Pancreas (tissue), 10 donors: Measurements from ENCODE around the gene KIAA0753. TPM values are rescaled to one million over a fixed set of nuclear protein-coding genes. Genes with fewer than 3 reads are reported as not detected.

Source experiments
- ATAC-seq, 4 donors: fragments of 200-7000 bp; cut with Tn5 transposase; one replicate each; pipeline versions ENCODE4 v1.8.0 to v1.9.1; 2020; ENCODE audit warnings: mild to moderate bottlenecking in 4 of 4, moderate library complexity in 4 of 4
- DNase-seq, 6 donors: peaks; one replicate each; pipeline ENCODE4 v3.0.0-alpha.2; 2020
- FAIRE-seq: peaks from 2 replicates; lab custom pipeline; 2012; peaks lifted over from hg19 to GRCh38; lab: Jason Lieb, UNC
- H3K27ac ChIP-seq, 4 donors: fragments of 200-600 bp; sonication (generic); 1 replicate in 3 of 4; 2 replicates in 1 of 4; pipeline versions ENCODE4 v1.5.0 to v1.8.0; 2020
- H3K27me3 ChIP-seq, 4 donors: fragments of 200-600 bp; one replicate each; pipeline ENCODE4 v1.8.0; 2021
- H3K36me3 ChIP-seq, 3 donors: fragments of 200-600 bp; sonication (generic) in 1 of 3; one replicate each; pipeline versions ENCODE4 v1.5.0 to v1.8.0; 2020 to 2021
- H3K4me1 ChIP-seq, 3 donors: fragments of 200-600 bp; one replicate each; pipeline ENCODE4 v1.8.0; 2021
- H3K4me3 ChIP-seq, 4 donors: fragments of 200-600 bp; sonication (generic) in 2 of 4; one replicate each; pipeline versions ENCODE4 v1.5.0 to v1.8.0; 2020 to 2021
- H3K9me3 ChIP-seq, 4 donors: fragments of 200-600 bp; one replicate each; pipeline ENCODE4 v1.8.0; 2021
- WGBS, 2 donors: extraction: QIAGEN DNeasy Blood & Tissue Kit; methylation state at CpG; one replicate each; pipeline ENCODE4 v1.1.7; 2013; 5-methylcytosine and 5-hydroxymethylcytosine counted together
- intact Hi-C, 3 donors: fragments of 100-400 bp; cut with DNase I; formaldehyde crosslinking; loops; one replicate each; pipeline versions ENCODE4 v1.11.1 to v1.14.2; 2022
- polyA plus RNA-seq, 2 donors: library from polyadenylated mRNA; stranded (reverse); fragments of 200-250 nt; gene quantifications; one replicate each; pipeline ENCODE4 v1.2.3, GENCODE V29; 2013
- total RNA-seq, 6 donors: library from RNA; stranded (reverse); fragmentation: NEBNext Ultra II Directional in 4 of 6; extraction: Animal tissue kit (Norgen Biotek cat#: 25700) in 4 of 6; gene quantifications; one replicate each; pipeline versions ENCODE4 v1.2.1 to v1.2.4, GENCODE V29; 2021 to 2023
- TF ChIP-seq, protein P1 (sequence below), 4 donors: fragments of 200-600 bp; sonication (generic) in 3 of 4; IDR thresholded peaks; one replicate each; pipeline versions ENCODE4 v1.5.0 to v1.8.0; 2021; ENCODE audit warnings: antibody characterized with exemption in 4 of 4
- donor health status: healthy with polysubstance abuse.
- donor health status: DM: no; HTN: no; CAD: no; lungs with moderate emphysema.
- donor health status: DM: no; HTN: no; CAD: no.
- donor health status: control.
- donor health status: control.
- donor health status: Bipolar disorder and iron deficiency.
- donor health status: DM: yes; HTN: yes; CAD: no.
- donor health status: DM: no; HTN: no; CAD: no.
- donor health status: DM: no; HTN: no; CAD: no.
- donor health status: DM: yes; HTN: yes; CAD: no.

Gene KIAA0753
- total and polyA plus RNA-seq, 8 donors: 4.4 to 10.6 (median 6.0) TPM

DNA sequence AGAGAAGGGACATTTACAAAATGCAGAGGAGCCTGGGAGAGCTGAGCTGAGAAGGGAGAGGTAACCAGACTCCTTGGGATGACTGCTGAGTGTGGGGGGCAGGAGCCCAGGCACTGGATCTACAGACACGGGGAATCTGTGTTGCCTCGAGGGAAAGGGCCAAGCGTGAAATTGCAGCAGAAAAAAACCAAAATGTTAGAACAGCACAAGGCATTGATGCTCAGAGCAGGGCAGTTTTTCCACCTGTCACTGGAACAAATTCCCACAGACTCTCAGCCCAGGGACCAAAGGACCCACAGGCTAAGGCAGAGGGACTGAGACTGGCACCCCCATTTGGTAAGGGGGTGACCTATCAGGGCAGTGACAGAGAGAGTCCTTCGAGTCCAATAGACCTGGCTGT, 86.2 kb downstream of the KIAA0753 start:
- TF ChIP-seq, protein P1, sequence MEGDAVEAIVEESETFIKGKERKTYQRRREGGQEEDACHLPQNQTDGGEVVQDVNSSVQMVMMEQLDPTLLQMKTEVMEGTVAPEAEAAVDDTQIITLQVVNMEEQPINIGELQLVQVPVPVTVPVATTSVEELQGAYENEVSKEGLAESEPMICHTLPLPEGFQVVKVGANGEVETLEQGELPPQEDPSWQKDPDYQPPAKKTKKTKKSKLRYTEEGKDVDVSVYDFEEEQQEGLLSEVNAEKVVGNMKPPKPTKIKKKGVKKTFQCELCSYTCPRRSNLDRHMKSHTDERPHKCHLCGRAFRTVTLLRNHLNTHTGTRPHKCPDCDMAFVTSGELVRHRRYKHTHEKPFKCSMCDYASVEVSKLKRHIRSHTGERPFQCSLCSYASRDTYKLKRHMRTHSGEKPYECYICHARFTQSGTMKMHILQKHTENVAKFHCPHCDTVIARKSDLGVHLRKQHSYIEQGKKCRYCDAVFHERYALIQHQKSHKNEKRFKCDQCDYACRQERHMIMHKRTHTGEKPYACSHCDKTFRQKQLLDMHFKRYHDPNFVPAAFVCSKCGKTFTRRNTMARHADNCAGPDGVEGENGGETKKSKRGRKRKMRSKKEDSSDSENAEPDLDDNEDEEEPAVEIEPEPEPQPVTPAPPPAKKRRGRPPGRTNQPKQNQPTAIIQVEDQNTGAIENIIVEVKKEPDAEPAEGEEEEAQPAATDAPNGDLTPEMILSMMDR (IDR thresholded peaks at IDR 0.05): no peak
- DNase-seq: peak in 1 of 6 donors; percentile 9
- Histone ChIP-seq H3K36me3 (no peaks in the 10 kb centered on the region), H3K27me3 (no peaks in the 10 kb centered on the region), H3K27ac (no peak overlapping the region), H3K4me1 (no peaks in the 10 kb centered on the region), H3K4me3 (no peak overlapping the region), H3K9me3 (no peaks in the 10 kb centered on the region)
- ATAC-seq: no peak
- 81 to 92% methylated on average over 4 of the region's 4 CpGs for WGBS, 2 donors
- no peak for FAIRE-seq
- intact Hi-C loops: no loop called here

DNA sequence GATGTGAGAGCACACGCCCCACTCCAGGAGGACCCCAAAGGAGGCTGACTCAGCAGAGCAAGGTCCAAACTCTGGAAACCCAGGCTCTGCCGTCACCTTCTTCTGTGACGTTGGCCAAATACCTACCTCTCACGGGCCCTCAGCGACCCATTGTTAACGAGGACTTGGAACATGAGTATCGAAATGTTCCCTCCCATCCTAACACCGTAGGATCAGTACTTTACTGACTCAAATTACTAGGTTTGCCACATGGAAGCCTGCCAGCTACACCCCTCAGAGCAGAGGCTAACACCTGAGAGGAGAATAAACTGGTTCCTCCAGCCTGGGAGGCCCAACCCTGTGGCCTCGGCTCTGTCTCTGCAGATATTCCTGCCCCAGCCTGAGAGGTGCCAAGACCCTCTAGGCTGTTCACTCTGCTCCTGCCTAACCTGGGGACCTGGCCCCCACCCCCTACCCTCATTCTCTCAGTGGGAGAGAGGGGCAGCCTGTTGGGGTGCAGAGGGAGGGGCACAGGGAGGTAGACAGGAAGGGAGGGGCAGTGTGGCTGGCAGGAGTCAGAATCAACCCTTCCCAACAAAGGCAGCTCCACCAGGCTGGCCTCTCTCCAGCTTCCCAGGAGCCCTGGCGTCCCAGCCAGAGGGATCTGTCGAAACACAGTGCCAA, 88.5 kb downstream of the KIAA0753 start:
- Histone ChIP-seq H3K4me3 (no peak overlapping the region), H3K4me1 (no peaks in the 10 kb centered on the region), H3K27me3 (no peaks in the 10 kb centered on the region), H3K27ac (peak overlapping the region; percentile 42 to 66 (median 44)), H3K9me3 (no peaks in the 10 kb centered on the region), H3K36me3 (no peaks in the 10 kb centered on the region)
- ATAC-seq: peak; percentile 26 to 55 (median 46)
- 53 to 54% methylated on average over 11 of the region's 11 CpGs for WGBS, 2 donors
- intact Hi-C loops: no loop called here
- TF ChIP-seq, protein P1 (IDR thresholded peaks at IDR 0.05): no peak
- peak in 5 of 6 donors; percentile 15 to 74 (median 52) for DNase-seq
- FAIRE-seq: no peak

DNA sequence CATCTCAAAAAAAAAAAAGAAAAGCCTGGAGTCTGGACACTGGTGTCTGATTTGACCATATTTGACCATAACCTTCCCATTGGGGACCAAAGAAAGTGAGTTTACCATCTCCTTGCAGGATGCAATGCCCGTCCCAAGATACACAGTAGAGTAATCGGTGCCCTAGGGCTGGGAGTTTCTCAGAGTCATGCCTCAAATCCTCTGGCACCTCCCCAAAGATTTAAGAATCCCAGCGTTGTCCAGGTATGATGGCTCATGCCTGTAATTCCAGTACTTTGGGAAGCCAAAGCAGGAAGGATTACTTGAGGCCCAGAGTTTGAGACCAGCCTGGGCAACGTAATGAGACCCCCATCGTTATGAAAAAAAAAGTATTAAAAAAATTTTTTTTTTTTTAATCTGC, 89.2 kb downstream of the KIAA0753 start:
- H3K27me3 ChIP-seq: no peaks in the 10 kb centered on the region
- H3K27ac ChIP-seq: no peak overlapping the region
- H3K4me3 ChIP-seq: no peak overlapping the region
- TF ChIP-seq, protein P1 (IDR thresholded peaks at IDR 0.05): no peak
- no peaks in the 10 kb centered on the region for H3K9me3 ChIP-seq
- no peak for ATAC-seq
- intact Hi-C loops: no loop called here
- H3K36me3 ChIP-seq: no peaks in the 10 kb centered on the region
- no peak for FAIRE-seq
- no peaks in the 10 kb centered on the region for H3K4me1 ChIP-seq
- DNase-seq: no peak
- WGBS, 2 donors: 75 to 80% methylated on average over 5 of the region's 5 CpGs

DNA sequence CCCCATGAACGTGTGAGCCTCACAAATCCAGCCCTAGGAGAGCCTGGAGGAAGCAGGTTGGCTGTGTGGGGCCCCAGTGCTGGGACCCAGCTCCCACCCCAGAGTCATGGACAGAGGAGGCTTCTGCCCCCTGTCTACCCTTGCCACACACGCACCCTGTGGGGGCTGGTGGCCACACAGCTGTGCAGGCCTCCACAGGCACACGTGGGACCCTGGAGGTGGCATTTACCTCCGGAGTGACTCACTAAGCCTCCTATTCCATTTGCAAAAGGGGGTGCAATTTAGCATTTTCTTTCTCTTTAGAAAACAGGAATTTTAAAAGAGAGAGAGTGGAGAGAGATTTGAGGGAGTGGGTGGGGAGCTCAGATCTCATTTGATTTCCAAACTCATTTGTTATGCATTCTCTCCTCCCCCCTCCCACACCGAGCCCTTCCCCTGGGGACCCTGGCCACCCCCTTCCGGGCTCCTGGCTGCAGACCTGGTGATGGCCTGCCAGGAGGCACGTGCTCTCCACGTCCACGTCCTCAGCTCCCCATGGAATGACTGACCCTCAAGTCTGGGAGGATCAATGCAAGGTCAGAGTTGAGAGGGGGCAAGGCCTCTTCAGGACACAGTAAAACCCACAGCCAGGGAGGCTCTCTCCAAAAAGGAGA, 91.0 kb downstream of the KIAA0753 start:
- TF ChIP-seq, protein P1 (IDR thresholded peaks at IDR 0.05): no peak
- Histone ChIP-seq H3K36me3 (no peaks in the 10 kb centered on the region), H3K27ac (no peak overlapping the region), H3K4me3 (no peak overlapping the region), H3K4me1 (no peaks in the 10 kb centered on the region), H3K27me3 (no peaks in the 10 kb centered on the region), H3K9me3 (no peaks in the 10 kb centered on the region)
- no peak for ATAC-seq
- 57 to 67% methylated on average over 9 of the region's 9 CpGs for WGBS, 2 donors
- peak in 1 of 6 donors; percentile 14 for DNase-seq
- no peak for FAIRE-seq
- intact Hi-C loops: no loop called here
